ENCODE data around the gene BCL2L13. TPM values are rescaled to one million over a fixed set of nuclear protein-coding genes. Genes with fewer than 3 reads are reported as not detected.
A peak's percentile ranks its signal among the peaks of the same experiment; 100 is the strongest.

Gene BCL2L13
- total RNA-seq, 1 experiment from 2014 or later = 44.0 TPM

- Histone ChIP-seq H3K27me3 (ENCODE audit: control insufficient read depth, insufficient read depth, low read length) (no peaks in the 10 kb centered on the region), H3K27ac (ENCODE audit: low read length) (no peak overlapping the region), H3K4me3 (ENCODE audit: low read depth in 2 of 2, low read length in 2 of 2) (no peak overlapping the region), H3K36me3 (ENCODE audit: control insufficient read depth, insufficient read depth, low read length) (peaks cover 22% of the 10 kb centered on the region), H3K4me1 (ENCODE audit: control insufficient read depth, insufficient read depth, low read length) (no peaks in the 10 kb centered on the region), H3K9me3 (ENCODE audit: control insufficient read depth, insufficient read depth, low read depth, low read length) (no peaks in the 10 kb centered on the region)
- in situ Hi-C loops (cut with HindIII; ENCODE audit: low pct_unique_long_range_greater_than_20kb, low sequenced_read_pairs) = no loop called here
- POLR2A ChIA-PET = no interaction called here
- DNase-seq (ENCODE audit: low read depth, low spot score) = no peak
- no peak for TF ChIP-seq CTCF (IDR thresholded peaks at IDR 0.05)
- TF ChIP-seq TCF7L2 (IDR thresholded peaks at IDR 0.05; ENCODE audit: low read depth, low read length) = no peak
- no peak for TF ChIP-seq REST (IDR thresholded peaks at IDR 0.05; ENCODE audit: insufficient read depth in 1 of 2, low read depth in 2 of 2, low read length in 1 of 2)
- TF ChIP-seq SIN3A (IDR thresholded peaks at IDR 0.05; ENCODE audit: borderline replicate concordance, insufficient read depth, low read depth, low read length) = no peak
- TF ChIP-seq POLR2AphosphoS5 (IDR thresholded peaks at IDR 0.05; ENCODE audit: low read depth, low read length) = no peak
- no peak for ATAC-seq
- no TSS peak for BruUV-seq (replicated peaks)
- CTCF ChIA-PET = interaction anchor here (0.6 kb wide), 1 partner anchor 50 kb away, joined by 3 read pairs; no protein-coding TSS in a partner anchor
- intact Hi-C loops (cut with micrococcal nuclease; ENCODE audit: unreplicated experiment) = no loop called here
These were observed 32.1 kb upstream of the BCL2L13 start for GRCh38 chr22:17606496-17606895.

GRCh38 chr22:17607891-17608521, 30.6 kb upstream of the BCL2L13 start:
- ChIA-PET POLR2A (interaction anchor here (0.7 kb wide), 1 partner anchor 152 kb away, joined by 3 read pairs; no protein-coding TSS in a partner anchor), CTCF (no interaction called here)
- H3K4me1 ChIP-seq (ENCODE audit: control insufficient read depth, insufficient read depth, low read length) = no peaks in the 10 kb centered on the region
- TSS peak; percentile 2 for BruUV-seq (replicated peaks)
- H3K27me3 ChIP-seq (ENCODE audit: control insufficient read depth, insufficient read depth, low read length) = no peaks in the 10 kb centered on the region
- no peak overlapping the region for H3K4me3 ChIP-seq (ENCODE audit: low read depth in 2 of 2, low read length in 2 of 2)
- DNase-seq (ENCODE audit: low read depth, low spot score) = no peak
- peaks cover 38% of the 10 kb centered on the region for H3K36me3 ChIP-seq (ENCODE audit: control insufficient read depth, insufficient read depth, low read length)
- no peak overlapping the region for H3K27ac ChIP-seq (ENCODE audit: low read length)
- in situ Hi-C loops (cut with HindIII; ENCODE audit: low pct_unique_long_range_greater_than_20kb, low sequenced_read_pairs) (no loop called here), intact Hi-C loops (cut with micrococcal nuclease; ENCODE audit: unreplicated experiment) (no loop called here)
- no peak for ATAC-seq
- H3K9me3 ChIP-seq (ENCODE audit: control insufficient read depth, insufficient read depth, low read depth, low read length) = no peaks in the 10 kb centered on the region
- TF ChIP-seq TCF7L2 (IDR thresholded peaks at IDR 0.05; ENCODE audit: low read depth, low read length) (no peak), CTCF (IDR thresholded peaks at IDR 0.05) (no peak), REST (IDR thresholded peaks at IDR 0.05; ENCODE audit: insufficient read depth in 1 of 2, low read depth in 2 of 2, low read length in 1 of 2) (no peak), SIN3A (IDR thresholded peaks at IDR 0.05; ENCODE audit: borderline replicate concordance, insufficient read depth, low read depth, low read length) (no peak), POLR2AphosphoS5 (IDR thresholded peaks at IDR 0.05; ENCODE audit: low read depth, low read length) (no peak)
